Heart right ventricle (tissue), 16 donors: ENCODE results near the gene PVALEF. TPM values are rescaled to one million over a fixed set of nuclear protein-coding genes. Genes with fewer than 3 reads are reported as not detected.
"Not testable (repeated sequence)": the region's sequence is repeated elsewhere in the genome, so short reads cannot be mapped to it uniquely, and the experiment has no call there.

Experiments used
- ATAC-seq, 8 donors: fragments of 200-7000 bp; cut with Tn5 transposase; one replicate each; pipeline ENCODE4 v1.9.1; 2020; ENCODE audit warnings: mild to moderate bottlenecking in 8 of 8, moderate library complexity in 8 of 8, moderate number of reproducible peaks in 1 of 8
- DNase-seq, 2 donors: peaks; one replicate each; pipeline ENCODE4 v3.0.0-alpha.2; 2020
- H3K27ac ChIP-seq, 10 donors: fragments of 200-600 bp; sonication (generic) in 2 of 10; one replicate each; pipeline versions ENCODE4 v1.5.0 to v1.8.0; 2020 to 2022; ENCODE audit warnings: mild to moderate bottlenecking in 3 of 10
- H3K27me3 ChIP-seq, 7 donors: fragments of 200-600 bp; one replicate each; pipeline ENCODE4 v1.8.0; 2021 to 2022; ENCODE audit warnings: mild to moderate bottlenecking in 2 of 7
- H3K36me3 ChIP-seq, 9 donors: fragments of 200-600 bp; sonication (generic) in 1 of 9; one replicate each; pipeline versions ENCODE4 v1.5.0 to v1.8.0; 2020 to 2022; ENCODE audit warnings: mild to moderate bottlenecking in 2 of 9
- H3K4me1 ChIP-seq, 9 donors: fragments of 200-600 bp; sonication (generic) in 1 of 9; one replicate each; pipeline versions ENCODE4 v1.5.0 to v1.8.0; 2020 to 2022; ENCODE audit warnings: mild to moderate bottlenecking in 4 of 9
- H3K4me3 ChIP-seq, 10 donors: fragments of 200-600 bp; sonication (generic) in 2 of 10; one replicate each; pipeline versions ENCODE4 v1.5.0 to v1.8.0; 2020 to 2022; ENCODE audit warnings: mild to moderate bottlenecking in 7 of 10, moderate library complexity in 2 of 10
- H3K9me3 ChIP-seq, 11 donors: fragments of 200-600 bp in 10 of 11; sonication (generic) in 2 of 11; one replicate each; pipeline versions ENCODE4 v1.5.0 to v1.8.0; 2013 to 2022; ENCODE audit warnings: mild to moderate bottlenecking in 2 of 11, control low read depth in 1 of 11, moderate library complexity in 1 of 11
- WGBS, 2 donors: extraction: QIAGEN DNeasy Blood & Tissue Kit; methylation state at CpG; one replicate each; pipeline ENCODE4 v1.1.7; 2013; ENCODE audit warnings: inconsistent platforms in 1 of 2; 5-methylcytosine and 5-hydroxymethylcytosine counted together
- intact Hi-C, 10 donors: fragments of 100-400 bp; cut with DNase I; formaldehyde crosslinking; loops; one replicate each; pipeline versions ENCODE4 v1.11.1 to v1.14.2; 2022
- polyA plus RNA-seq, 2 donors: library from polyadenylated mRNA; stranded (reverse); fragments of 200-250 nt; gene quantifications; one replicate each; pipeline ENCODE4 v1.2.3, GENCODE V29; 2013
- total RNA-seq, 10 donors: library from RNA; stranded (reverse); fragmentation: NEBNext Ultra II Directional in 3 of 10; extraction: Animal tissue kit (Norgen Biotek cat#: 25700) in 3 of 10; gene quantifications; one replicate each; pipeline versions ENCODE4 v1.2.1 to v1.2.4, GENCODE V29; 2021 to 2023
- TF ChIP-seq, protein P1 (sequence below), 9 donors: fragments of 200-600 bp; sonication (generic) in 2 of 9; IDR thresholded peaks; one replicate each; pipeline versions ENCODE4 v1.5.0 to v1.8.0; 2021 to 2022; ENCODE audit warnings: antibody characterized with exemption in 9 of 9, mild to moderate bottlenecking in 5 of 9, moderate library complexity in 1 of 9
- donor health status: Arrhythmogenic right ventricular cardiomyopathy.
- donor health status: ischemic (EF 13 %, LVEDD 7.1; RV severe dilation, severe dysfunction).
- donor health status: healthy with polysubstance abuse.
- donor health status: DM: no; HTN: yes; CAD: no.
- donor health status: DM: no; HTN: no; CAD: no.
- donor health status: ischemic (EF 25% LVEDD 6.9; RV normal size, moderate dysfunction).
- donor health status: ischemic (EF 25% LVEDD 5.7; RV mildly dilated, moderate dysfunction).
- donor health status: healthy.
- donor health status: DM: yes; HTN: yes; CAD: no.
- donor health status: Ischemic cardiomyopathy.
- donor health status: ischemic (EF 35%, LVEDD 5.7; RV mildly dilated, moderate dysfunction).
- donor health status: nonischemic (EF 11% LVEDD 7.7; RV severe dilation, severe dysfunction).
- donor health status: DM: yes; HTN: yes; CAD: no.
- donor health status: PGD.
- donor health status: ischemic (EF 29% LVEDD 5.4; RV normal size, mild dysfunction).
- donor health status: nonischemic (EF 23%, LVEDD 6.1; RV moderate dilation, normal function).

PVALEF gene
- total and polyA plus RNA-seq, 12 donors: not detected

DNA sequence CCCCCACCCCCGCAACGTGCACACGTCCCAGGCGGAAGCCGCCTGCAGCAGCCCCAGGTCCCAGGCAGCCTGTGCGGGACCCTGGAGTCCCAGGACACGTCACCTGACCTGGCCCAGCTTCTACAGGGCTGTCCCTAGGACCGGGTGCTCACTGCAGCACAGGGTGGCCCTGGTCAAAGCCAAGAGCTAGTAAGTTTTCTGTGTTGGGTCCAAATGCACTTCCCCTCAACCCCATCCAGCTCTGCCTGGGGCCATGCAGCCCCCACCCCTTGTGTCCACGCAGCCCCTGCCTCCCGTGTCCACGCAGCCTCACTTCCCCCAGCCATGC is 22.1 kb upstream of the PVALEF start:
- intact Hi-C loops: loop anchor here in 9 of 10 donors (2.0 to 10.0 kb wide), 10 partner anchors 52 to 392 kb away; partner anchors contain the start of gene CEP131 (in 1 of the 9)
- no peak overlapping the region for H3K27ac ChIP-seq
- TF ChIP-seq, protein P1, sequence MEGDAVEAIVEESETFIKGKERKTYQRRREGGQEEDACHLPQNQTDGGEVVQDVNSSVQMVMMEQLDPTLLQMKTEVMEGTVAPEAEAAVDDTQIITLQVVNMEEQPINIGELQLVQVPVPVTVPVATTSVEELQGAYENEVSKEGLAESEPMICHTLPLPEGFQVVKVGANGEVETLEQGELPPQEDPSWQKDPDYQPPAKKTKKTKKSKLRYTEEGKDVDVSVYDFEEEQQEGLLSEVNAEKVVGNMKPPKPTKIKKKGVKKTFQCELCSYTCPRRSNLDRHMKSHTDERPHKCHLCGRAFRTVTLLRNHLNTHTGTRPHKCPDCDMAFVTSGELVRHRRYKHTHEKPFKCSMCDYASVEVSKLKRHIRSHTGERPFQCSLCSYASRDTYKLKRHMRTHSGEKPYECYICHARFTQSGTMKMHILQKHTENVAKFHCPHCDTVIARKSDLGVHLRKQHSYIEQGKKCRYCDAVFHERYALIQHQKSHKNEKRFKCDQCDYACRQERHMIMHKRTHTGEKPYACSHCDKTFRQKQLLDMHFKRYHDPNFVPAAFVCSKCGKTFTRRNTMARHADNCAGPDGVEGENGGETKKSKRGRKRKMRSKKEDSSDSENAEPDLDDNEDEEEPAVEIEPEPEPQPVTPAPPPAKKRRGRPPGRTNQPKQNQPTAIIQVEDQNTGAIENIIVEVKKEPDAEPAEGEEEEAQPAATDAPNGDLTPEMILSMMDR (IDR thresholded peaks at IDR 0.05): no peak
- DNase-seq (no peak), ATAC-seq (peak in 4 of 8 donors; percentile 9 to 41 (median 18))
- 75 to 81% methylated on average over 8 to 11 of the region's 11 CpGs for WGBS, 2 donors
- H3K9me3 ChIP-seq: no peaks in the 10 kb centered on the region
- H3K4me1 ChIP-seq: peaks cover 0 to 9% (median 9%) of the 10 kb centered on the region in 9 donors
- no peaks in the 10 kb centered on the region for H3K27me3 ChIP-seq
- H3K36me3 ChIP-seq: no peaks in the 10 kb centered on the region
- no peak overlapping the region for H3K4me3 ChIP-seq

DNA sequence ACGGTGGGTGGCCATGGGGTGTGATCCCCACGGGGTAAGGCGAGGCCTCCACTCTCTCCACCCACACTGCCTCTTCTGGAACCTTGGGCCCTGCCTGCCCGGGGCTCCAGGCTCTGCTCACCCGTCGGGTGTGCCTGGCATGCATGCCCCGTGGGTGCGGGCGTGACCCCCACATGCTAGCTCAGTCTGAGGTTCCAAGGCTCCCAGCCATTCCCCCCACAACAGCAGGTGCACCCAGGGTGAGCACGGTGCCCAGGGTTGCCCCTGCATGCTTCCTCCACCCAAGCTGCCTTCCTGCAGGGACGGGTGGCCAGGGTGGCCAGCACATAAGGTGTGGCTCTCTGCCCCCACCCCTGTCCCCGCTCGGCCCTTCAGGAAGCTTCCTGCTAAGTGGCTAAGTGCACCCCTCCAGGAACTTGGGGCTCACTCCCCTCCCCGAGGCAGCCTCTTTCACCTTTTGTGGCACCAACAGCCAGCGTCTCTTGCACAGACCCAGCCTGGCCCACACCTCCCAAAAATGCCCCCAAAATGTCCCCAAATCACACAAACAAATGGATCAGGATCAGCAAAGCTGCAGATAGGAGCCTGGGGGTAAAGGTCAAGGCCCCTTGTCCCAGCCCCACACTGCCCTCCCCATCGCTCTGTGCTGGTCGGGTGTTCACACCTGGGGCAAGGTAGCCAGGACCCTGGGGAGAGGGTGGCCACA is 21.4 kb upstream of the PVALEF start:
- Histone ChIP-seq H3K4me3 (no peak overlapping the region), H3K27ac (no peak overlapping the region), H3K4me1 (peaks cover 0 to 9% (median 9%) of the 10 kb centered on the region in 9 donors), H3K9me3 (no peaks in the 10 kb centered on the region), H3K27me3 (no peaks in the 10 kb centered on the region), H3K36me3 (no peaks in the 10 kb centered on the region)
- intact Hi-C loops: loop anchor here in 9 of 10 donors (2.0 to 10.0 kb wide), 10 partner anchors 51 to 391 kb away; partner anchors contain the start of gene CEP131 (in 1 of the 9)
- WGBS, 2 donors: 88 to 91% methylated on average over 17 of the region's 17 CpGs
- TF ChIP-seq, protein P1 (IDR thresholded peaks at IDR 0.05): no peak
- ATAC-seq (peak in 1 of 8 donors; percentile 3), DNase-seq (no peak)

DNA sequence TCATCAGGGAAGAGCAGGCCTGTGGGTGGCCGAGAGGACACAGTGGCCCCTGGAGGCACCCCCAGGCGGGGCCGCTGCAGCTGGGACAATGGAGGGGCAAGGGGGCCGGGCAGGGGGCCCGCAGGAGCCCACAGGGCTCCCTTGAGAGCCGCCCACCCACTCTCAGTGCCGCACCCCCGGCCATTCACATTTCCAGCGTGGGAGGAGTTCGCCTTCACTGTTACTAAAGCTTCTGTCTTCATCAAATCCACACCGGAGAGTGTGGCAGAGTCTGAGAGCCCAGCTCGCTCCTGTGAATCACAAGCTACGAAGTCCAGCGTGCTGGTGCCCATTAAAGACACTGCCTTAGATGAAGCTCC is 20.9 kb upstream of the PVALEF start:
- Histone ChIP-seq H3K9me3 (no peaks in the 10 kb centered on the region), H3K4me1 (peaks cover 0 to 9% (median 9%) of the 10 kb centered on the region in 9 donors), H3K27ac (no peak overlapping the region), H3K27me3 (no peaks in the 10 kb centered on the region), H3K36me3 (no peaks in the 10 kb centered on the region), H3K4me3 (no peak overlapping the region)
- no peak for ATAC-seq
- TF ChIP-seq, protein P1 (IDR thresholded peaks at IDR 0.05): no peak
- WGBS, 2 donors: 81 to 89% methylated on average over 14 of the region's 14 CpGs
- DNase-seq: no peak
- intact Hi-C loops: loop anchor here in 6 of 10 donors (5.0 to 10.0 kb wide), 8 partner anchors 50 to 390 kb away; partner anchors contain the start of gene CEP131 (in 1 of the 6)

DNA sequence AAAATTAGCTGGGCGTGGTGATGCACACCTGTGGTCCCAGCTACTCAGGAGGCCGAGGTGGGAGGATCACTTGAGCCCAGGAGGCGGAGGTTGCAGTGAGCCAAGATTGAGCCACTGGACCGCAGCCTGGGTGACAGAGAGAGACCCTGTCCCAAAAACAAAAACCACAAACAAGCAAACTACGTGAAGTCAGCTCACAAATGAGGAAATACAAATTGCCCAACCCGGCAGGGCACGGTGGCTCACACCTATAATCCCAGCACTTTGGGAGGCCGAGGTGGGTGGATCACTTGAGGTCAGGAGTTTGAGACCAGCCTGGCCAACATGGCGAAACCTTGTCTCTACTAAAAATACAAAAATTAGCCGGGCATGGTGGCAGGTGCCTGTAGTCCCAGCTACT is 19.1 kb upstream of the PVALEF start:
- H3K4me1 ChIP-seq: peaks cover 0 to 20% (median 9%) of the 10 kb centered on the region in 9 donors
- DNase-seq, H3K27ac ChIP-seq, H3K36me3 ChIP-seq, H3K27me3 ChIP-seq, H3K9me3 ChIP-seq, H3K4me3 ChIP-seq, ATAC-seq: not testable (repeated sequence)
- intact Hi-C loops: loop anchor here in 5 of 10 donors (10.0 kb wide), 4 partner anchors 49 to 389 kb away; partner anchors contain the start of gene CEP131 (in 1 of the 5)
- WGBS, 2 donors: 79% methylated on average over 10 of the region's 10 CpGs

DNA sequence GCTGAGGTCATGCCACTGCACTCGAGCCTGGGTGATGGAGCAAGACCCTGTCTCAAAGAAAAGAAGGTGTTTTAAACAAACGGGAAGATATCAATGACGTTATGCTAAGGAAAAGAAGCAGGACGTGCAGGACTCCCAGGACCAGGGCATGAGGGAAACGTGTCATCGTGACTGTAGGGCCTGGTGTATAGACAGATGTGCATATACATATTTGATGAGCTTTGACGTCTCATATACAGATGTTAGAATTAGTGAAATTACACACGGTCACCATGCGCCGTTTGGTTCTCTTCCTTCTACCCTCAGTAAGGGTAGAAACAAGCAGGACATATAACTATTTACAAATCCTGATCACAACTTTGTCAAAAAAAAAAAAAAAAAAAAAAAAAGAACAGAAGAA is 17.6 kb upstream of the PVALEF start:
- Histone ChIP-seq H3K4me3 (no peak overlapping the region), H3K9me3 (no peaks in the 10 kb centered on the region), H3K4me1 (peaks cover 0 to 30% (median 4%) of the 10 kb centered on the region in 9 donors), H3K27ac (no peak overlapping the region), H3K36me3 (no peaks in the 10 kb centered on the region), H3K27me3 (no peaks in the 10 kb centered on the region)
- DNase-seq (no peak), ATAC-seq (no peak)
- TF ChIP-seq, protein P1 (IDR thresholded peaks at IDR 0.05): no peak
- intact Hi-C loops: loop anchor here in 5 of 10 donors (10.0 kb wide), 4 partner anchors 47 to 387 kb away; partner anchors contain the start of gene CEP131 (in 1 of the 5)
- 80 to 84% methylated on average over 10 of the region's 10 CpGs for WGBS, 2 donors
